ENCODE results near the gene CHERP. TPM values are rescaled to one million over a fixed set of nuclear protein-coding genes. Genes with fewer than 3 reads are reported as not detected.

The CHERP gene
- total and polyA plus RNA-seq, 2 of the 8 experiments (the other 6 are each of a cell fraction or from before 2014, with no cell fraction given), result 13.9 to 73.7 TPM

DNA sequence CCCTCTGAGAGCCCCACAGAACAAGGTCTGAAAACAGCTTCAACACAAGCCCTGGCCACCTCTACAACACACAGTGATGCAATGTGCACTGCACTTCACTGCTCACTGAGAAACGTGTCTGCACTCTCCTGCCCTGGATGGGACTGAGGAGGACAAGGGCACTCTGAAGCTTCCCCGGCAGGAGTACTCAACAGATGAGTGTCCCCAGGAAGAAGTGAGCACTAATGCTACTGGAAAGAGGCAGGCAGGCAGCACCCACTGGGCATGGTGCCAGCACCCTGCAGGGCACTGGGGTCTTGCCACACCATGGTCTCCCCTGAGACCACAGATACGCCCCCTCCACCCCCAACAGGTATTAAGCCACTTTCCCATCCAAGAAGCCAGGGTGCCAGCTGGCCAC is 47.7 kb upstream of the CHERP start:
- Histone ChIP-seq H3K36me3 (ENCODE audit: control insufficient read depth in 2 of 4, insufficient read depth in 4 of 4, low read length in 3 of 4) (no peaks in the 10 kb centered on the region), H3K23me2 (ENCODE audit: low read depth, low read length) (no peaks in the 10 kb centered on the region), H3K56ac (replicated peaks; ENCODE audit: insufficient read length, low read depth, low read length) (no peak overlapping the region), H3K4ac (replicated peaks; ENCODE audit: insufficient read length, low read depth, low read length) (no peak overlapping the region), H3K79me1 (ENCODE audit: low read depth, low read length) (peaks cover 48% of the 10 kb centered on the region), H2BK20ac (ENCODE audit: low read length) (no peak overlapping the region), H3K9ac (replicated peaks in 1 of 4; ENCODE audit: extremely low read depth in 1 of 4, low read depth in 3 of 4, low read length in 3 of 4) (no peak overlapping the region), H2BK5ac (ENCODE audit: low read depth, low read length) (no peak overlapping the region), H4K5ac (ENCODE audit: insufficient read length, low read depth, low read length) (no peak overlapping the region), H2AFZ (ENCODE audit: low read length) (no peak overlapping the region), H2BK15ac (ENCODE audit: low read length) (no peak overlapping the region), H3K4me1 (replicated peaks in 1 of 4; ENCODE audit: control insufficient read depth in 3 of 4, insufficient read depth in 4 of 4, low read length in 3 of 4) (peaks cover 10 to 40% (median 27%) of the 10 kb centered on the region in 4 experiments), H2BK12ac (ENCODE audit: low read depth, low read length) (no peak overlapping the region), H3K4me2 (ENCODE audit: insufficient read depth in 1 of 2, low read depth in 2 of 2, low read length in 2 of 2) (no peak overlapping the region), H2BK120ac (replicated peaks; ENCODE audit: low read depth, low read length) (no peak overlapping the region), H3K14ac (ENCODE audit: insufficient read length) (no peak overlapping the region), H4K20me1 (replicated peaks in 1 of 2; ENCODE audit: control insufficient read depth in 1 of 2, insufficient read depth in 2 of 2, low read length in 2 of 2) (peaks cover 38 to 53% of the 10 kb centered on the region in 2 experiments), H3K4me3 (ENCODE audit: extremely low read depth in 1 of 4, insufficient read depth in 2 of 4, low read depth in 3 of 4, low read length in 4 of 4) (no peak overlapping the region), H4K8ac (ENCODE audit: extremely low read depth, insufficient read depth, low read length) (no peak overlapping the region), H4K91ac (replicated peaks; ENCODE audit: insufficient read length, low read length) (no peak overlapping the region), H2AK5ac (ENCODE audit: low read depth, low read length) (no peak overlapping the region), H3K27me3 (replicated peaks in 1 of 4; ENCODE audit: control insufficient read depth in 3 of 4, extremely low read depth in 1 of 4, insufficient read depth in 3 of 4, low read length in 3 of 4) (no peaks in the 10 kb centered on the region), H3K79me2 (ENCODE audit: control insufficient read depth in 1 of 2, insufficient read depth in 2 of 2, low read length in 2 of 2) (peaks cover 18 to 96% of the 10 kb centered on the region in 2 experiments; a peak in 3 of 4 replicates), H3K27ac (ENCODE audit: low read depth, low read length) (no peak overlapping the region), H3K9me3 (ENCODE audit: insufficient read depth in 2 of 2, low read depth in 1 of 2, low read length in 1 of 2) (no peaks in the 10 kb centered on the region), H3K18ac (ENCODE audit: extremely low read depth, low read length) (no peak overlapping the region), H3K23ac (ENCODE audit: insufficient read length) (no peak overlapping the region)
- no peak for FAIRE-seq
- TF ChIP-seq PHF8 (conservative IDR thresholded peaks at IDR 0.05; ENCODE audit: low read depth, low read length) (no peak), NANOG (IDR thresholded peaks at IDR 0.05; ENCODE audit: insufficient read depth, low read depth, low read length, poor library complexity, severe bottlenecking) (no peak), KDM1A (IDR thresholded peaks at IDR 0.05; ENCODE audit: borderline replicate concordance, low read length) (no peak), ASH2L (IDR thresholded peaks at IDR 0.05; ENCODE audit: low read length) (no peak), NRF1 (IDR thresholded peaks at IDR 0.05; ENCODE audit: low read depth, low read length) (no peak), YY1 (IDR thresholded peaks at IDR 0.05; ENCODE audit: low read depth, low read length) (no peak), SUZ12 (IDR thresholded peaks at IDR 0.05; ENCODE audit: low read length) (no peak), CEBPB (IDR thresholded peaks at IDR 0.05; ENCODE audit: low read depth, low read length) (no peak), SRF (IDR thresholded peaks at IDR 0.05; ENCODE audit: low read depth, low read length) (no peak), RFX5 (IDR thresholded peaks at IDR 0.05; ENCODE audit: borderline replicate concordance, low read depth, low read length) (no peak), EZH2 (IDR thresholded peaks at IDR 0.05; ENCODE audit: low read depth, low read length, severe bottlenecking) (no peak), GTF2F1 (IDR thresholded peaks at IDR 0.05; ENCODE audit: borderline replicate concordance, low read depth, low read length) (no peak), MAFK (IDR thresholded peaks at IDR 0.05; ENCODE audit: low read depth, low read length) (no peak)
- TF ChIP-seq, protein P1, sequence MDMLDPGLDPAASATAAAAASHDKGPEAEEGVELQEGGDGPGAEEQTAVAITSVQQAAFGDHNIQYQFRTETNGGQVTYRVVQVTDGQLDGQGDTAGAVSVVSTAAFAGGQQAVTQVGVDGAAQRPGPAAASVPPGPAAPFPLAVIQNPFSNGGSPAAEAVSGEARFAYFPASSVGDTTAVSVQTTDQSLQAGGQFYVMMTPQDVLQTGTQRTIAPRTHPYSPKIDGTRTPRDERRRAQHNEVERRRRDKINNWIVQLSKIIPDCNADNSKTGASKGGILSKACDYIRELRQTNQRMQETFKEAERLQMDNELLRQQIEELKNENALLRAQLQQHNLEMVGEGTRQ (IDR thresholded peaks at IDR 0.05; ENCODE audit: low read length), result no peak
- CTCF ChIA-PET (ENCODE audit: partially characterized antibody), result interaction anchor here (0.9 to 1.6 kb wide), 2 partner anchors 16 to 24 kb away, joined by 3 to 5 read pairs; no protein-coding TSS in a partner anchor
- WGBS, 2 experiments (ENCODE audit: extremely low coverage in 1 of 2, insufficient coverage in 1 of 2, insufficient read length in 1 of 2, insufficient replicate concordance in 2 of 2, low coverage in 1 of 2, low lambda C conversion rate in 2 of 2, missing lambda C conversion rate in 1 of 2), result 83% methylated on average over 3 of the region's 3 CpGs; no CpG with 5 or more reads in 1 of the 2 experiments
- no peak for DNase-seq (ENCODE audit: low read depth in 1 of 2, low spot score in 2 of 2)
- POLR2A ChIA-PET (ENCODE audit: partially characterized antibody), result interaction anchor here (1.2 to 1.5 kb wide), 2 partner anchors 10 to 18 kb away, joined by 4 to 5 read pairs; partner anchors contain the start of gene SLC35E1

Data from H1 (cell line).